GM12878 (cell line): Measurements from ENCODE around the gene TSNAX. TPM values are rescaled to one million over a fixed set of nuclear protein-coding genes. Genes with fewer than 3 reads are reported as not detected.
A peak's percentile ranks its signal among the peaks of the same experiment; 100 is the strongest.

ENCODE experiments used
- CBFB ChIP-seq: IDR thresholded peaks from 2 replicates; pipeline ENCODE4 v1.6.1; 2016; ENCODE audit warnings: antibody characterized with exemption, low read depth
- CREM ChIP-seq: IDR thresholded peaks from 2 replicates; pipeline ENCODE4 v1.6.1; 2014; ENCODE audit warnings: antibody characterized with exemption, low read depth
- DPF2 ChIP-seq: fragments of 450-650 bp; IDR thresholded peaks from 2 replicates; pipeline ENCODE4 v1.6.1; 2017; ENCODE audit warnings: mild to moderate bottlenecking
- HDAC2 ChIP-seq: fragments of 200-600 bp; sonication (generic); IDR thresholded peaks from 2 replicates; pipeline ENCODE4 v1.6.1; 2017
- NFIC ChIP-seq: IDR thresholded peaks from 2 replicates; pipeline ENCODE4 v1.6.1; 2012; ENCODE audit warnings: low read depth, mild to moderate bottlenecking, inconsistent platforms, low read length, moderate library complexity
- RAD21 ChIP-seq: IDR thresholded peaks from 2 replicates; pipeline ENCODE4 v1.6.1; 2011; ENCODE audit warnings: mild to moderate bottlenecking, low read depth, low read length, moderate library complexity; ENCODE audit not compliant: insufficient read depth
- RUNX3 ChIP-seq: IDR thresholded peaks from 2 replicates; pipeline ENCODE4 v1.6.1; 2012; ENCODE audit warnings: low read length, inconsistent platforms
- SMAD1 ChIP-seq: fragments of 450-650 bp; IDR thresholded peaks from 2 replicates; pipeline ENCODE4 v1.6.1; 2018; ENCODE audit warnings: mild to moderate bottlenecking, low read depth; ENCODE audit not compliant: partially characterized antibody
- WRNIP1 ChIP-seq: IDR thresholded peaks from 2 replicates; pipeline ENCODE4 v1.6.1; 2011; ENCODE audit warnings: low read depth, low read length, improper control_type of control experiment, borderline replicate concordance
- polyA plus RNA-seq, 11 experiments: library from polyadenylated mRNA; depleted of rRNA in 4 of 11; unstranded in 6 of 11; stranded (reverse) in 5 of 11; fragments of >200 nt; fragmentation: Nextera tagmentation in 4 of 11; fragmentation: Illumina TruSeq in 1 of 11; extraction: Ambion mirVana in 4 of 11; extraction: Trizol in 1 of 11; gene quantifications; 1 replicate in 1 of 11; 2 replicates in 10 of 11; pipeline versions ENCODE4 v1.2.1 to v1.2.3, GENCODE V29; 2011 to 2016; ENCODE audit warnings: inconsistent platforms in 2 of 11, missing spikeins in 2 of 11, low read depth in 1 of 11
- total RNA-seq, 4 experiments: library from RNA; depleted of rRNA in 3 of 4; stranded (reverse); fragments of >200 nt in 3 of 4; fragmentation: Illumina TruSeq in 1 of 4; extraction: Trizol in 1 of 4; gene quantifications; 2 replicates each; pipeline versions ENCODE4 v1.2.1 to v1.2.3, GENCODE V29; 2013 to 2021
- TF ChIP-seq, protein P1 (sequence below): fragments of 450-650 bp; IDR thresholded peaks from 2 replicates; pipeline ENCODE4 v1.6.1; 2016; ENCODE audit warnings: mild to moderate bottlenecking, moderate library complexity, borderline replicate concordance

Gene TSNAX
- total and polyA plus RNA-seq, 10 of the 15 experiments (the other 5 are each of a cell fraction or from before 2014, with no cell fraction given): 24.8 to 49.7 (median 35.6) TPM

DNA sequence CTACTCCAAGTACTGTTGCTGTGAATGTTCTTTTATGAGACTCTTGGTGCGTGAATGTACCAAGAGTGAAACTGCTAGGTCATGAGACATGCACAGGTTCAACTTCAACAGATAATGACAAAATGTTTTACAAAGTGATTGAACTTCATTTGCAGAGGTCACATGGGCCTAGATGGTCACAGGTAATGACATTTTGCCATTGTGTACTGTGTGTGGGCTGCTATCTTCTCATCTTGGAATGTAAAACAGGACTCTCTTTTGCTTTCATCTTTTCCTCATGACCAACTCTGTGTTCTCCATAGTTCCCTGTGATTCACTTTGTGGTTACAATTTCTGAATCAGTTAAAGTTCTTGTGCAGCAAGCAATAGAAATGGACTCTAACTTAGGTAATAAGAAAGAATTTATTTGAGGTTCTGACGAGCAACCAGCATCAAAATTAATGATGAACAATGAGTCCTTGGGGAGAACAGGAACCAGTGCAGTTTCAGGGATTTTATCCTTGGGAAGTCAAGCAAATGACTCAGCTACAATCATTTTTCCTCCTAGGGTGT lies 16.2 kb upstream of the TSNAX start (continued):
- TF ChIP-seq, protein P1, sequence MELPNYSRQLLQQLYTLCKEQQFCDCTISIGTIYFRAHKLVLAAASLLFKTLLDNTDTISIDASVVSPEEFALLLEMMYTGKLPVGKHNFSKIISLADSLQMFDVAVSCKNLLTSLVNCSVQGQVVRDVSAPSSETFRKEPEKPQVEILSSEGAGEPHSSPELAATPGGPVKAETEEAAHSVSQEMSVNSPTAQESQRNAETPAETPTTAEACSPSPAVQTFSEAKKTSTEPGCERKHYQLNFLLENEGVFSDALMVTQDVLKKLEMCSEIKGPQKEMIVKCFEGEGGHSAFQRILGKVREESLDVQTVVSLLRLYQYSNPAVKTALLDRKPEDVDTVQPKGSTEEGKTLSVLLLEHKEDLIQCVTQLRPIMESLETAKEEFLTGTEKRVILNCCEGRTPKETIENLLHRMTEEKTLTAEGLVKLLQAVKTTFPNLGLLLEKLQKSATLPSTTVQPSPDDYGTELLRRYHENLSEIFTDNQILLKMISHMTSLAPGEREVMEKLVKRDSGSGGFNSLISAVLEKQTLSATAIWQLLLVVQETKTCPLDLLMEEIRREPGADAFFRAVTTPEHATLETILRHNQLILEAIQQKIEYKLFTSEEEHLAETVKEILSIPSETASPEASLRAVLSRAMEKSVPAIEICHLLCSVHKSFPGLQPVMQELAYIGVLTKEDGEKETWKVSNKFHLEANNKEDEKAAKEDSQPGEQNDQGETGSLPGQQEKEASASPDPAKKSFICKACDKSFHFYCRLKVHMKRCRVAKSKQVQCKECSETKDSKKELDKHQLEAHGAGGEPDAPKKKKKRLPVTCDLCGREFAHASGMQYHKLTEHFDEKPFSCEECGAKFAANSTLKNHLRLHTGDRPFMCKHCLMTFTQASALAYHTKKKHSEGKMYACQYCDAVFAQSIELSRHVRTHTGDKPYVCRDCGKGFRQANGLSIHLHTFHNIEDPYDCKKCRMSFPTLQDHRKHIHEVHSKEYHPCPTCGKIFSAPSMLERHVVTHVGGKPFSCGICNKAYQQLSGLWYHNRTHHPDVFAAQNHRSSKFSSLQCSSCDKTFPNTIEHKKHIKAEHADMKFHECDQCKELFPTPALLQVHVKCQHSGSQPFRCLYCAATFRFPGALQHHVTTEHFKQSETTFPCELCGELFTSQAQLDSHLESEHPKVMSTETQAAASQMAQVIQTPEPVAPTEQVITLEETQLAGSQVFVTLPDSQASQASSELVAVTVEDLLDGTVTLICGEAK: no peak
- no peak for TF ChIP-seq CBFB
- no peak for TF ChIP-seq WRNIP1
- TF ChIP-seq NFIC: 0 out of 2 replicates have a peak, but pooled peaks have one; percentile 11
- TF ChIP-seq RAD21: no peak
- TF ChIP-seq CREM: no peak
- TF ChIP-seq RUNX3: peak; percentile 55; the same call in 1 of the 2 replicates
- no peak for TF ChIP-seq HDAC2
- no peak for TF ChIP-seq SMAD1
- no peak for TF ChIP-seq DPF2
